GM18951 (cell line): ENCODE data around the gene NVL.
"Not testable (repeated sequence)": the region's sequence is repeated elsewhere in the genome, so short reads cannot be mapped to it uniquely, and the experiment has no call there.

Source experiments
- POLR2A ChIP-seq: IDR thresholded peaks from 4 replicates; pipeline ENCODE4 v1.6.1; 2011; ENCODE audit warnings: mild to moderate bottlenecking; ENCODE audit not compliant: insufficient read length, insufficient read depth; ENCODE audit errors: extremely low read depth
- in situ Hi-C: fragments of 300-500 bp; cut with MboI; formaldehyde crosslinking; loops from one replicate; pipeline ENCODE4 v1.12.0; 2022; ENCODE audit warnings: low sequenced_read_pairs, mixed read lengths, inconsistent platforms; ENCODE audit not compliant: unreplicated experiment

Gene NVL

GRCh38 chr1:224217655-224218623 is 112.0 kb downstream of the NVL start:
- in situ Hi-C loops, result no loop called here
- no peak for TF ChIP-seq POLR2A

- in situ Hi-C loops, result no loop called here
- no peak for TF ChIP-seq POLR2A
Measured at GRCh38 chr1:224216382-224216781, 113.6 kb downstream of the NVL start.

- in situ Hi-C loops, result no loop called here
- no peak for TF ChIP-seq POLR2A
Measured at GRCh38 chr1:224213438-224214119, 116.4 kb downstream of the NVL start.

GRCh38 chr1:224212618-224213061 is 117.3 kb downstream of the NVL start:
- in situ Hi-C loops, result no loop called here
- no peak for TF ChIP-seq POLR2A

GRCh38 chr1:224211206-224211962 is 118.6 kb downstream of the NVL start:
- TF ChIP-seq POLR2A, result no peak
- in situ Hi-C loops, result no loop called here

GRCh38 chr1:224205931-224206538 is 123.9 kb downstream of the NVL start:
- in situ Hi-C loops, result not testable (repeated sequence)

GRCh38 chr1:224205438-224205840 is 124.5 kb downstream of the NVL start:
- in situ Hi-C loops, result no loop called here
- TF ChIP-seq POLR2A, result no peak

- TF ChIP-seq POLR2A, result no peak
- in situ Hi-C loops, result no loop called here
Measured at GRCh38 chr1:224203243-224204016, 126.5 kb downstream of the NVL start.

- in situ Hi-C loops, result no loop called here
- no peak for TF ChIP-seq POLR2A
Measured at GRCh38 chr1:224201853-224202252, 128.1 kb downstream of the NVL start.

- in situ Hi-C loops, result no loop called here
- no peak for TF ChIP-seq POLR2A
Measured at GRCh38 chr1:224201383-224201782, 128.6 kb downstream of the NVL start.

GRCh38 chr1:224199679-224200078 is 130.3 kb downstream of the NVL start:
- in situ Hi-C loops, result no loop called here
- TF ChIP-seq POLR2A, result no peak

- no peak for TF ChIP-seq POLR2A
- in situ Hi-C loops, result no loop called here
Measured at GRCh38 chr1:224198572-224198971, 131.4 kb downstream of the NVL start.
